ENCODE results near the gene MADD.

MADD gene

DNA sequence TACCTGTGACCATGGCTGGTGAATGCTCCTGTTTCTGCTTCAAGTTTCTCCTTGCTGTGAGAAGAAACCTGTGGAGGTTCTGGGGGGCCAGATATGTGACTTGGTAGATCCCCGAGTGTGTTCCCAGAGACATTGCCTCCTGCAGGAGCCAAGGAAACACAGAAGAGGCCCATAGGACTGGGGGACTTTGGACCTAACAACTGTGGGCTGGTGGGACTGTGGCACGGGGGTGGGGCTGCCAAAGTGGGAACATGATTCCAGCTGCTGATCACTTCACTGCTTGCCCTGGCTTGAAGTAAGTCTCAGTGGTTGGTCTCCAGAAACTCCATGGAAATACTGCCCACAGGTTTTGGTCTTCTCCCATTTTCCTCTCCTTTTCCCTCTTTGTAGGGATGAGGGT, 16.3 kb upstream of the MADD start:
- DNase-seq: no peak

DNA sequence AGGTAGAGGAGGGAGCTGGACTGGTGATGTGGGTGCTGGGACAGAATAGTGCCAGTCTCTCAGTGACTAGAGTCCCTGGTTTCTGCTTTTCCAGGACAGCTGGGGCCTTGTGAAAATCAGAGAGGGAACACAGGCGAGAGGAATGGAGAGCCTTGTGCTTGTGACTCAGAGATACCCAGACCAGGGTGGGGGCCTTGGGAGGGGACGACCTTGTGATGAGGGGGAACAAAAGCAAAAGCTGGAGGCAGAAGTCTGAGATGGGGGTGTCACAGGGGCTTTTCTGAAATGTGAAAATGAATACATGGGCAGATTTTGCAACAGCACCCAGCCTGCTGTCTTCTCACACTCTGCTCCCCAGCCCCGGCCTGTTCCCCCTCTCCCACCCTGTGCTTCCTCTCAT, 15.5 kb upstream of the MADD start:
- DNase-seq: no peak

DNA sequence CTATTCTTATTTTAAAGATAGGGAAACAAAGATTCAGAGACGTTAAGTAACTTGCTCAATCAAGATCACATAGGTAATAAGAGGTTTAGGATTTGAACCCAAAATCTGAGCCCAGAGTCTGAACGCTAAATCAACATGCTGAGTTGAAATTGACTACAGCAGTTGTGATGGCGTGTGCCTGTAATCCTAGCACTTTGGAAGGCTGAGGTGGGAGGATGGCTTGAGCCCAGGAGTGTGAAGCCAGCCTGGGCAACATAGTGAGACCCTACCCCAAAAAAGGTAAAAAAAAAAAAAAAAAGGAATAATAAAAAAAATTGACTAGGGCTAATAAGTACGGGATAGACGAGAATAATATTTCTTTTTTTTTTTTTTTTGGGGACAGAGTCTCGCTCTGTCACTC, 13.6 kb upstream of the MADD start:
- no peak for DNase-seq

- no peak for DNase-seq
Measured at GRCh38 chr11:47257177-47257516, 12.8 kb upstream of the MADD start.

DNA sequence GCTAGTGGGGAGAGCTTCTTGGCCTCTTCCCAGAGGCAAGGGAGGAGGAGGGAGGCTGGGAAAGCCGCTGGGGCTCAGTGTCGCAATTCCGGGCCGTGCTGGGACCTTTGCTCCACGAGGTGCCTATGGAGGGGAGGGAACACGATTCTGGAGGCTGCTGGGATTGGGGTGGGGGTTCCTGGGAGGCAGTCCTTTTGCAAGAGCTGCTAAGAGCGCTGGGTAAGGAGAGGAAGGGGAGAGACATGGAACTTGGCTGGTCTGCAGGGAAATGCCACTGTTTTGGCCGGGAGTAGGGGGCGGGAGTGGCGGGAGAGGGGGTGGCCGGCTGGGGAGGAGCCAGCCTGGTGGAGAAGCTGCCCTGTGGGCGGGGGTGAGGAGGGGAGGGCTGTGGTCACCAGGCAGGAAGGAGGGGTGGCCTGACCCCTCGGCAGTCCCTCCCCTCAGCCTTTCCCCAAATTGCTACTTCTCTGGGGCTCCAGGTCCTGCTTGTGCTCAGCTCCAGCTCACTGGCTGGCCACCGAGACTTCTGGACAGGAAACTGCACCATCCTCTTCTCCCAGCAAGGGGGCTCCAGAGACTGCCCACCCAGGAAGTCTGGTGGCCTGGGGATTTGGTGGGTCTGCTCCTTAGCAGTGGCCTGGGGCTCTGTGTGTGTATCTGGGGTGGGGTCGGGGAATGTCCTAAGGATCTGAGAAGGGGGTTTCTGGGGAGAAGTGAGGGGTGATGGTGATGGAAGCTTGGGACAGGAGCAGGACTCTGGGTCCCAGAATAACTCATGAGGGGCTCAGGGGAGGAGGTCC, 12.2 kb upstream of the MADD start, which contains the start of gene NR1H3:
Gene NR1H3, plus strand, starts transcription at position 480 of the 800 bp plus-strand sequence. CDS start 1,221 bp downstream, outside the sequence.
- no peak for DNase-seq

GRCh38 chr11:47258317-47258902, 11.5 kb upstream of the MADD start:
- DNase-seq: no peak

- peak; percentile 36 to 41 for DNase-seq
Measured at GRCh38 chr11:47259232-47259977, 10.5 kb upstream of the MADD start.

- no peak for DNase-seq
Measured at GRCh38 chr11:47260366-47260765, 9.6 kb upstream of the MADD start.

DNA sequence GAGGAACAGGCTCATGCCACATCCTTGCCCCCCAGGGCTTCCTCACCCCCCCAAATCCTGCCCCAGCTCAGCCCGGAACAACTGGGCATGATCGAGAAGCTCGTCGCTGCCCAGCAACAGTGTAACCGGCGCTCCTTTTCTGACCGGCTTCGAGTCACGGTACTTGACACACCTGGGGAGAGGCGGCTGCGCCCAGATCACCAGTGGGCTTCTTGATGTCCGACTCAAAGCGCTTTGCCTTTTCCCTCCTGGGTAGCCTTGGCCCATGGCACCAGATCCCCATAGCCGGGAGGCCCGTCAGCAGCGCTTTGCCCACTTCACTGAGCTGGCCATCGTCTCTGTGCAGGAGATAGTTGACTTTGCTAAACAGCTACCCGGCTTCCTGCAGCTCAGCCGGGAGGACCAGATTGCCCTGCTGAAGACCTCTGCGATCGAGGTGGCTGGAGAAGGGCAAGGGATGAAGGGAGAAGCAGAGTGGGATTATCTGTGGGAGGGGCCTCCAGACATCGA, 8.6 kb upstream of the MADD start:
- no peak for DNase-seq

- no peak for DNase-seq
Measured at GRCh38 chr11:47264119-47264518, 5.8 kb upstream of the MADD start.

DNA sequence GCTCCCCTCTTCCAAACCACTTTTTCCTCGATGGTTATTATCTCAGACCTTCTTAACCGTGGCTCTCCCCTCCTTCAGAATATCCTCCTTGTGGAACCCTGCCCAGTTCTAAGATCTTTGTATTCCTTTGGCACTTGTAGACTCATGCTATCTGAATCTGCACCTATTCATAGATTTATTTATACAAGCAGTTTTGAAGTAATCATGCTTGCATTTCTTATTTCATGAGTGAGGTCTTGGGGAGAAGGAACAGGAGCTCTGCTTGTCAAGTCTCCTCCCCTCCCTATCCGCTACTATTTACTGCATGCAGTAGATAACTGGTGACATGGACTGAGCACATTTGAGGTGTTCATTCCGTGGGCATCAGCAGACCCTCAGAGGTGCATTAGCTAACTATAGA, 5.4 kb upstream of the MADD start:
- no peak for DNase-seq

GRCh38 chr11:47267876-47268275, 2.1 kb upstream of the MADD start:
- no peak for DNase-seq

DNA sequence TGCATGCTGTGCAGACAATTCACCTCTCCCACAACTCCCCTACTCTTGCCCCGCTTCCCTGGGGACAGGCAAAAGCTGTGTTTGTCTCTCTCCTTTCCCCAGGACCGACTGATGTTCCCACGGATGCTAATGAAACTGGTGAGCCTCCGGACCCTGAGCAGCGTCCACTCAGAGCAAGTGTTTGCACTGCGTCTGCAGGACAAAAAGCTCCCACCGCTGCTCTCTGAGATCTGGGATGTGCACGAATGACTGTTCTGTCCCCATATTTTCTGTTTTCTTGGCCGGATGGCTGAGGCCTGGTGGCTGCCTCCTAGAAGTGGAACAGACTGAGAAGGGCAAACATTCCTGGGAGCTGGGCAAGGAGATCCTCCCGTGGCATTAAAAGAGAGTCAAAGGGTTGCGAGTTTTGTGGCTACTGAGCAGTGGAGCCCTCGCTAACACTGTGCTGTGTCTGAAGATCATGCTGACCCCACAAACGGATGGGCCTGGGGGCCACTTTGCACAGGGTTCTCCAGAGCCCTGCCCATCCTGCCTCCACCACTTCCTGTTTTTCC, 1.4 kb upstream of the MADD start:
- DNase-seq: no peak

GRCh38 chr11:47269002-47269828, 718 bp upstream of the MADD start:
- peak; percentile 73 to 79 for DNase-seq

DNA sequence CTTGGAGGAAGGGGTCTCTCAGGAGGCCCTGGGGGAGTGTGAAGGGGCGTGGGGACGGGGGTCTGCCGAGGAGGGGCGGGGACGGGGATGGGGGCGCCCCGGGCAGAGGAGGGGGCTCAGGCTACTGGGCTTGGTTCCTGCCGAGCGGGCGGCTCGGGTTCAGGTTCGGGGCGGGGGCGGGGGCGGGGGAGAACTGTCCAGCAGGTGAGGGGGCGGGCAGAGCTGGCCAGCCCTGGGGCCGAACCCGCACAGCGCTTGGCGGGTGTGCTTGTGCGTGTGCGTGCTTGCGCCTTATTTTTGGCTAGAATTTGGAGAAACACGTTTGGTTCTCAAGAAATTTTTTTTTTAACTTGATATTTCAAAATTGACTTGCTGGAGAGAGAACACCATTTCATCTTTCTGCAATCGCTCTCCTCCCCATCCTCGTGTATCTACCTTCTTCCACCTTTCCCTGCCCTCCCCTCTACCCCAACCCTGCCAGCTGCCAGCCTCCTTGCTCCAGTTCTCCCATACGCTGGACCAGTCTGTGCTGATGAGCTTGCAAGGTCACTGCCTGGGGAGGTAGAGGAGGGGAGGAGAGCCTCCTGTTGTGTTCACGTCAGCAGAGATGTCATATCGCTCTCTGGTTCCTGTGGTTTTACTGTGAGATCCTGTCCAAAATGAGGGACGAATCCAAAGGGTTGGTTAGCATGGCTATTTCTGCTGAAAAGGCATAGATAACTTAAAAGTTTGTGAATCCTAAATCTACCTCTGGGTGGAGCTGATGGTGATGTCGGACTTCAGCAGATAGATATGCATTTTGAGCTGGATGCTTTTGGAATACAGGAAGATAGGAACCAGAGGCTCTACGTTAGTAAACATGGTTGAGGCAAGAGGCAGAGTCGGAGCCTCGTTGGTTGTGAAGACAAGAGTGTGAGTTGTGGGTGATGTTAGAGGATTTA, 668 bp downstream of the MADD start:
- DNase-seq: no peak

DNA sequence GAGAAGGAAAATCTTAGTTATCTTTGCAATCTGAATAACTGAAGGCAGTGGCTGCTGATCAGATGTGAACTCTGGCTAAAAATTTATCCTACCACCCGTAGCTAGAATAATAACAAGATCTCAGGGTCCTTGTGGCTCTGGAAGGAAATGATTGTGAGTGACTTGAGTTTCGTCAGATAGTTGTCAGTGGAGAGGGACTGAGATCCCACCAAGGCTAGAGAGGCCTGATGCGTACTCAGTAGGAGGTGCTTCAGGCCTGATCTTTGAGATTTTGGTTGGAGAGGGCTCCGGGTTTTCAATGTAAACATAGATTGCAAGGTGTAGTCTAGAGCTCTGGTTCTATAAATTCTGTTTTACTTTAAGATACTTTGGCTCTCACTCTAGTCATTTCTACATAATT, 1.4 kb downstream of the MADD start:
- DNase-seq: no peak

DNA sequence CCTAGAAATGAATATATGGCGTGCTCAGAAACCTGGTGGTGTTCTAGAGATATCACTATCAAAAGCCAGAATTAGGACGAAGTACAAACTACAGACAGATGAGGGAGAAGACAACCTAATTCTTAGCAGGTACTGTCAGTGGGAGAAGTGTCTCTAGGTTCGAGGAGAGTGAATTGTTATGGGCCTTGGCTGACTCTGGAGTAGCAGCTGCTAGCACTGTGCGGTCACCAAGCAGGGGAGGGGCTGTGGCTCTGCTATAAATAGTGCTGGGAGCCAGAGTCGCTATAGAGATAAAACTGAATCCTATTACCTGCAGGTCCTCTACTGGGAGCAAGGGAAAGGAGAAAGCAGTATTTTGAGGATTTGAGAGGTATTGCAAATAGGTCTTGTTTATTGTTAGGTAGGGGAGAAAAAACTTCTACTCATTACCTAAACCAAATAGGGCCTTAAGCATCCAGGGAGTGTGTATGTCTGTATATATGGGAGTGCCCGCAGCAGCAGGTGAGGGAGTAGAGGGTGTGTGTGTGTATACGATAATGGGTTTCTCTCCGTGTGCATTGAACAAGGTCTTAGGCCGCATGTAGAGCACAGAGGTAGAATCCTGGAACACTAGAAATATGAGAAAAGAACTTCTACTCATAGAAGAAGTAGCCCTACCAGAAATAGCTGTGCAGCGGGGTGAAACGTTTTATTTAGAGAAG, 2.2 kb downstream of the MADD start:
- DNase-seq: no peak

DNA sequence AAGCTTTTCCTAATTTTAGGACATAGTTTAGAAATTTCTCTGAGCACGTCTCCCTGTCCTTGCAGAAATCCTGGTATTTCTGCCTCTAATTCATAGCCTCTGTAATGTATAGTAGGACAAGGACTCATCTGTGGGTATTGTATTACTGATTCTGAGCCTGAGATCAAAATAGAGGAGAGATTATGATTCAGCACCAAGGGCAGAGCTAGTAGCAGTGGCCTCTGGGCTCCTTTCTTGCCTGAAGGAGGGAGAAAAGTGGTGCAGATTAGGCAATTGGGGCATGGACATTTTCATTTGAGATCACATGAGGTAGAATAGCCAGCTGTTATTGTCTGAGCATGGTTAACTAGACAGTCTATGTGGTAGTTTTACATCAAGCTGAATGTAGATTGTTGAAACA, 2.8 kb downstream of the MADD start:
- DNase-seq: no peak

DNA sequence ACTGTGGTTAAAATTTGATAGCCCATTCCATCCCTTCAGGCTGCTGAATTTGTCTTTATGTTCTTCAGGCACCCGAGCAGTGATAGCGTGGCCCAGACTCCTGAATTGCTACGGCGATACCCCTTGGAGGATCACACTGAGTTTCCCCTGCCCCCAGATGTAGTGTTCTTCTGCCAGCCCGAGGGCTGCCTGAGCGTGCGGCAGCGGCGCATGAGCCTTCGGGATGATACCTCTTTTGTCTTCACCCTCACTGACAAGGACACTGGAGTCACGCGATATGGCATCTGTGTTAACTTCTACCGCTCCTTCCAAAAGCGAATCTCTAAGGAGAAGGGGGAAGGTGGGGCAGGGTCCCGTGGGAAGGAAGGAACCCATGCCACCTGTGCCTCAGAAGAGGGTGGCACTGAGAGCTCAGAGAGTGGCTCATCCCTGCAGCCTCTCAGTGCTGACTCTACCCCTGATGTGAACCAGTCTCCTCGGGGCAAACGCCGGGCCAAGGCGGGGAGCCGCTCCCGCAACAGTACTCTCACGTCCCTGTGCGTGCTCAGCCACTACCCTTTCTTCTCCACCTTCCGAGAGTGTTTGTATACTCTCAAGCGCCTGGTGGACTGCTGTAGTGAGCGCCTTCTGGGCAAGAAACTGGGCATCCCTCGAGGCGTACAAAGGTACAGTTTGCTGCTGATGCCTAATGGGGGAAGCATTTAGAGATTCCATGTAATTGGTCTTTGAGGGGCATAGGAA, 4.7 kb downstream of the MADD start:
- no peak for DNase-seq

GRCh38 chr11:47276923-47277322, 7.0 kb downstream of the MADD start:
- no peak for DNase-seq

Measured in stimulated activated CD4-positive, alpha-beta T cell treated with anti-CD3 and anti-CD28 coated beads, Interleukin-2, amount 100 ng/mL, for 48 hours (primary cell).